GM18873 (cell line): ENCODE data around the gene POLR1E.
"Not testable (repeated sequence)": the region's sequence is repeated elsewhere in the genome, so short reads cannot be mapped to it uniquely, and the experiment has no call there.

Experiments used
- ATAC-seq: cut with Tn5 transposase; IDR thresholded peaks from one replicate; pipeline ENCODE4 v1.9.1; 2021; ENCODE audit warnings: mild to moderate bottlenecking, moderate library complexity, moderate number of reproducible peaks; ENCODE audit not compliant: unreplicated experiment, low FRiP score

The POLR1E gene

GRCh38 chr9:37464426-37465248 lies 21.1 kb upstream of the POLR1E start:
- ATAC-seq: peak; percentile 24

- ATAC-seq: peak; percentile 82
These were observed 20.3 kb upstream of the POLR1E start, which contains the start of gene ZBTB5 for GRCh38 chr9:37465249-37466036. Gene ZBTB5, minus strand, starts transcription at chr9:37465450. Its CDS starts 22,899 bp downstream, at chr9:37442551.

GRCh38 chr9:37466037-37466709 lies 19.6 kb upstream of the POLR1E start:
- ATAC-seq: no peak

GRCh38 chr9:37467530-37467929 lies 18.2 kb upstream of the POLR1E start:
- ATAC-seq: not testable (repeated sequence)

GRCh38 chr9:37468620-37469019 lies 17.1 kb upstream of the POLR1E start:
- ATAC-seq: no peak

- ATAC-seq: no peak
These were observed 13.6 kb upstream of the POLR1E start for GRCh38 chr9:37471942-37472684.

- not testable (repeated sequence) for ATAC-seq
These were observed 11.8 kb upstream of the POLR1E start for GRCh38 chr9:37473982-37474381.

- ATAC-seq: no peak
These were observed 11.3 kb upstream of the POLR1E start for GRCh38 chr9:37474438-37474837.

- no peak for ATAC-seq
These were observed 8.8 kb upstream of the POLR1E start for GRCh38 chr9:37476930-37477329.

GRCh38 chr9:37477443-37477842 lies 8.3 kb upstream of the POLR1E start:
- not testable (repeated sequence) for ATAC-seq

- ATAC-seq: not testable (repeated sequence)
These were observed 7.6 kb upstream of the POLR1E start for GRCh38 chr9:37477987-37478619.

GRCh38 chr9:37480759-37481158 lies 5.0 kb upstream of the POLR1E start:
- no peak for ATAC-seq

GRCh38 chr9:37486256-37486615 lies 488 bp downstream of the POLR1E start:
- ATAC-seq: no peak

- ATAC-seq: no peak
These were observed 1.1 kb downstream of the POLR1E start for GRCh38 chr9:37486616-37487548.

GRCh38 chr9:37491939-37492338 lies 6.2 kb downstream of the POLR1E start:
- ATAC-seq: no peak

- ATAC-seq: no peak
These were observed 9.8 kb downstream of the POLR1E start for GRCh38 chr9:37495571-37495970.

- ATAC-seq: no peak
These were observed 10.3 kb downstream of the POLR1E start for GRCh38 chr9:37496020-37496419.

- no peak for ATAC-seq
These were observed 11.6 kb downstream of the POLR1E start for GRCh38 chr9:37497320-37497719.

- no peak for ATAC-seq
These were observed 12.7 kb downstream of the POLR1E start for GRCh38 chr9:37498457-37498856.
